AG08395 (cell line): Measurements from ENCODE around the gene SLC25A26.
"Not testable (repeated sequence)": the region's sequence is repeated elsewhere in the genome, so short reads cannot be mapped to it uniquely, and the experiment has no call there.

Experiments
- DNase-seq: peaks from one replicate; pipeline ENCODE4 v3.0.0; 2012; ENCODE audit warnings: mixed read lengths, low spot score

Gene SLC25A26

GRCh38 chr3:66270288-66270687 is 49.5 kb downstream of the SLC25A26 start:
- DNase-seq = no peak

- DNase-seq = no peak
Observed at GRCh38 chr3:66270701-66271100, 49.9 kb downstream of the SLC25A26 start.

- no peak for DNase-seq
Observed at GRCh38 chr3:66271231-66271630, 50.4 kb downstream of the SLC25A26 start.

- no peak for DNase-seq
Observed at GRCh38 chr3:66272016-66272415, 51.2 kb downstream of the SLC25A26 start.

GRCh38 chr3:66274837-66275236 is 54.0 kb downstream of the SLC25A26 start:
- DNase-seq = not testable (repeated sequence)

GRCh38 chr3:66276705-66277274 is 56.0 kb downstream of the SLC25A26 start:
- peak; percentile 64 for DNase-seq

GRCh38 chr3:66279168-66279567 is 58.4 kb downstream of the SLC25A26 start:
- DNase-seq = no peak

GRCh38 chr3:66280304-66280703 is 59.5 kb downstream of the SLC25A26 start:
- no peak for DNase-seq

GRCh38 chr3:66291922-66292321 is 71.1 kb downstream of the SLC25A26 start:
- DNase-seq = not testable (repeated sequence)

- DNase-seq = peak; percentile 12
Observed at GRCh38 chr3:66297260-66297873, 76.6 kb downstream of the SLC25A26 start.

GRCh38 chr3:66297900-66298299 is 77.1 kb downstream of the SLC25A26 start:
- DNase-seq = peak; percentile 55

GRCh38 chr3:66298591-66298990 is 77.8 kb downstream of the SLC25A26 start:
- no peak for DNase-seq

GRCh38 chr3:66299085-66299484 is 78.3 kb downstream of the SLC25A26 start:
- DNase-seq = not testable (repeated sequence)

- no peak for DNase-seq
Observed at GRCh38 chr3:66299891-66300290, 79.1 kb downstream of the SLC25A26 start.

- peak; percentile 18 for DNase-seq
Observed at GRCh38 chr3:66302288-66302687, 81.5 kb downstream of the SLC25A26 start.

- no peak for DNase-seq
Observed at GRCh38 chr3:66303491-66303901, 82.7 kb downstream of the SLC25A26 start.

GRCh38 chr3:66304293-66304692 is 83.5 kb downstream of the SLC25A26 start:
- DNase-seq = no peak

- DNase-seq = not testable (repeated sequence)
Observed at GRCh38 chr3:66306086-66306485, 85.3 kb downstream of the SLC25A26 start.

- DNase-seq = not testable (repeated sequence)
Observed at GRCh38 chr3:66306991-66307390, 86.2 kb downstream of the SLC25A26 start.

GRCh38 chr3:66312039-66312438 is 91.2 kb downstream of the SLC25A26 start:
- DNase-seq = no peak

GRCh38 chr3:66314455-66314854 is 93.7 kb downstream of the SLC25A26 start:
- no peak for DNase-seq

GRCh38 chr3:66317750-66318376 is 97.1 kb downstream of the SLC25A26 start:
- DNase-seq = no peak

GRCh38 chr3:66320390-66320789 is 99.6 kb downstream of the SLC25A26 start:
- no peak for DNase-seq

- DNase-seq = no peak
Observed at GRCh38 chr3:66322436-66322835, 101.6 kb downstream of the SLC25A26 start.
